ENCODE results near the gene ESYT2.

DNA sequence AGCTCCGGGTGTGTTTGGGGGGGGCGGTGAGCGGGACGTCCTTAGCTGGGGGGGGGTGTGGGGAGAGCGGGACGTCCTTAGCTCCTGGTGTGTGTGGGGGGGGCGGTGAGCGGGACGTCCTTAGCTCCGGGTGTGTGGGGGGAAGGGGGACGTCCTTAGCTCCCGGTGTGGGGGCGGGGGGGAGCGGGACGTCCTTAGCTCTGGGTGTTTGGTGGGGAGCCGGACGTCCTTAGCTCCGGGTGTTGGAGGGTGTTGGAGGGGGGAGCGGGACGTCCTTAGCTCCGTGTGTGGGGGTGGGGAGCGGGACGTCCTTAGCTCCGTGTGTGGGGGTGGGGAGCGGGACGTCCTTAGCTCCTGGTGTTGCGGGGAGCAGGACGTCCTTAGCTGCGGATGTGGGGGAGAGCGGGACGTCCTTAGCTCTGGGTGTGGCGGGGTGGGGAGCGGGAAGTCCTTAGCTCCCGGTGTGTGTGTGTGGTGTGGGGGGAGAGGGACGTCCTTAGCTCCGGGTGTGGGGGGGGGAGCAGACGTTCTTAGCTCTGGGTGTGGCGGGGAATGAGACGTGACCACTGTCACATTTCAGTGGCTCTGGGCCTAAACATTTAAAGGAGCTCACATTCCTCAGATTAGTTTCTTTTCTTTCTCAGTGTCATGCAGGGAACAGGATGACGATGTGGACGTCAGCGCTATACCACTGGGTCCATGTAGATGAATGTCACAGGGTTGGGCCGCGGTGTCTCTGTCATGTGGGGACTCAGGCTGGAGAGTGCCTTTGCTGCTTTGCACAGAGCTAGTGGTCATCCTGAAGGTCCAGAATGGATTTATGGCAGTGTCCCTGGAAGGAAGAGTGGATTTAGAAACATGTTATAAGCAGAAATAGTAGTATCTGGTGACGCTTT, 34.5 kb upstream of the ESYT2 start:
- TF ChIP-seq CBX3 (IDR thresholded peaks at IDR 0.05; ENCODE audit: low read depth) (no peak), CTCF (IDR thresholded peaks at IDR 0.05 in 2 of 3, conservative IDR thresholded peaks at IDR 0.05 in 1 of 3; ENCODE audit: borderline replicate concordance in 1 of 3, insufficient read depth in 1 of 3, low read depth in 2 of 3, low read length in 2 of 3) (no peak), SP1 (IDR thresholded peaks at IDR 0.05; ENCODE audit: low read depth) (no peak), YY1 (IDR thresholded peaks at IDR 0.05; ENCODE audit: extremely low read depth, insufficient replicate concordance, low read depth, low read length) (no peak), POLR2A (IDR thresholded peaks at IDR 0.05; ENCODE audit: borderline replicate concordance, extremely low read depth, insufficient read depth, insufficient read length) (no peak), RAD21 (IDR thresholded peaks at IDR 0.05; ENCODE audit: low read depth) (no peak), JUND (IDR thresholded peaks at IDR 0.05) (no peak), POLR2AphosphoS5 (IDR thresholded peaks at IDR 0.05; ENCODE audit: low read depth, low read length) (peak; percentile 56), FOSL1 (IDR thresholded peaks at IDR 0.05; ENCODE audit: low read depth) (no peak)
- TF ChIP-seq, protein P1, sequence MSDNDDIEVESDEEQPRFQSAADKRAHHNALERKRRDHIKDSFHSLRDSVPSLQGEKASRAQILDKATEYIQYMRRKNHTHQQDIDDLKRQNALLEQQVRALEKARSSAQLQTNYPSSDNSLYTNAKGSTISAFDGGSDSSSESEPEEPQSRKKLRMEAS (IDR thresholded peaks at IDR 0.05) = no peak

Data from HCT116 (cell line).